Karpas-422 (cell line): ENCODE results near the gene SMARCD1. TPM values are rescaled to one million over a fixed set of nuclear protein-coding genes. Genes with fewer than 3 reads are reported as not detected.

Source experiments
- DNase-seq: peaks from one replicate; pipeline ENCODE4 v3.0.0-alpha.2; 2015
- H2AFZ ChIP-seq: fragments of 200-600 bp; sonication (generic); 2 replicates; pipeline ENCODE4 v1.6.1; 2014; ENCODE audit warnings: antibody characterized with exemption, low read length, mixed read lengths
- H3K27ac ChIP-seq: fragments of 200-600 bp; sonication (generic); 2 replicates; pipeline ENCODE4 v1.5.1; 2014; ENCODE audit warnings: mild to moderate bottlenecking, low read length, moderate library complexity
- H3K27me3 ChIP-seq: fragments of 200-600 bp; sonication (generic); 2 replicates; pipeline ENCODE4 v1.6.1; 2014; ENCODE audit warnings: low read length, mixed read lengths
- H3K36me3 ChIP-seq: fragments of 200-600 bp; sonication (generic); 2 replicates; pipeline ENCODE4 v1.6.1; 2014; ENCODE audit warnings: low read length, mixed read lengths; ENCODE audit not compliant: insufficient read depth
- H3K4me1 ChIP-seq: fragments of 200-600 bp; sonication (generic); 2 replicates; pipeline ENCODE4 v1.6.1; 2014; ENCODE audit warnings: mild to moderate bottlenecking, low read length, mixed read lengths
- H3K4me2 ChIP-seq: fragments of 200-600 bp; sonication (generic); 2 replicates; pipeline ENCODE4 v1.6.1; 2014; ENCODE audit warnings: low read length, low read depth, mild to moderate bottlenecking; ENCODE audit not compliant: poor library complexity, severe bottlenecking
- H3K4me3 ChIP-seq: fragments of 200-600 bp; sonication (generic); 2 replicates; pipeline ENCODE4 v1.5.1; 2014; ENCODE audit warnings: mild to moderate bottlenecking, antibody characterized with exemption, low read length, mixed read lengths
- H3K79me2 ChIP-seq: fragments of 200-600 bp; sonication (generic); 2 replicates; pipeline ENCODE4 v1.6.1; 2014; ENCODE audit warnings: mild to moderate bottlenecking, low read length, mixed read lengths
- H3K9ac ChIP-seq: fragments of 200-600 bp; sonication (generic); 2 replicates; pipeline ENCODE4 v1.6.0; 2014; ENCODE audit warnings: low read length
- H3K9me2 ChIP-seq: fragments of 200-600 bp; sonication (generic), shearing (Covaris generic); replicated peaks from 2 replicates; pipeline ENCODE4 v1.6.0; 2014; ENCODE audit warnings: mild to moderate bottlenecking, low read length, moderate library complexity; ENCODE audit not compliant: insufficient read depth
- H3K9me3 ChIP-seq: fragments of 300-700, 200-600 bp; sonication (generic); 2 replicates; pipeline ENCODE4 v1.6.1; 2014; ENCODE audit warnings: low read length, mixed read lengths
- H4K20me1 ChIP-seq: fragments of 200-600 bp; sonication (generic); 2 replicates; pipeline ENCODE4 v1.6.1; 2014; ENCODE audit warnings: mild to moderate bottlenecking, antibody characterized with exemption, low read length, low read depth; ENCODE audit not compliant: insufficient read depth
- total RNA-seq: library from RNA; depleted of rRNA; stranded (reverse); fragments of >200 nt; shearing (Covaris generic); gene quantifications from 2 replicates; pipeline ENCODE4 v1.2.3, GENCODE V29; 2014; ENCODE audit warnings: low replicate concordance

SMARCD1 gene
- total RNA-seq, 1 experiment from 2014 or later, result 124 TPM

DNA sequence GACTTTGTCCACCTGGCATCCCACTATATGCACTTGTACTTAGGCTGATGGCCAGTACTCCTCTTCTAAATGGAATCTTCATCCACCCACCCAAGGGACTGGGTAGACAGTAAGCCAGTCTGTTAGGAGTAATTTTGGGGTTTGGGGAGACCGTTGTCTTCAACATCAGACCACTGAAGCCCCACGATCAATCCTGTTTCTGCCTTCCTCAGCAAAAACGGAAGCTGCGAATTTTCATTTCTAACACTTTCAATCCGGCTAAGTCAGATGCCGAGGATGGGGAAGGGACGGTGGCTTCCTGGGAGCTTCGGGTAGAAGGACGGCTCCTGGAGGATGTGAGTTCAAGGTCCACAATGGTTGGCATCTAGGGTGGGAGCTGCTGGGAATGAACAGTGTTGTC lies 2.0 kb downstream of the SMARCD1 start:
- Histone ChIP-seq H3K36me3 (peaks cover 30% of the 10 kb centered on the region), H3K27me3 (no peaks in the 10 kb centered on the region), H3K9ac (0 out of 2 replicates have a peak overlapping the region, but pooled peaks have one; percentile 16), H3K4me2 (peak overlapping the region; percentile 39), H3K4me3 (no peak overlapping the region), H2AFZ (no peak overlapping the region), H3K9me3 (no peaks in the 10 kb centered on the region), H3K9me2 (no peaks in the 10 kb centered on the region), H4K20me1 (peaks cover 5% of the 10 kb centered on the region; the same call in 1 of the 2 replicates), H3K4me1 (peaks cover 48% of the 10 kb centered on the region), H3K79me2 (peaks cover 46% of the 10 kb centered on the region), H3K27ac (peak overlapping the region; percentile 76; the same call in 1 of the 2 replicates)
- DNase-seq, result no peak

DNA sequence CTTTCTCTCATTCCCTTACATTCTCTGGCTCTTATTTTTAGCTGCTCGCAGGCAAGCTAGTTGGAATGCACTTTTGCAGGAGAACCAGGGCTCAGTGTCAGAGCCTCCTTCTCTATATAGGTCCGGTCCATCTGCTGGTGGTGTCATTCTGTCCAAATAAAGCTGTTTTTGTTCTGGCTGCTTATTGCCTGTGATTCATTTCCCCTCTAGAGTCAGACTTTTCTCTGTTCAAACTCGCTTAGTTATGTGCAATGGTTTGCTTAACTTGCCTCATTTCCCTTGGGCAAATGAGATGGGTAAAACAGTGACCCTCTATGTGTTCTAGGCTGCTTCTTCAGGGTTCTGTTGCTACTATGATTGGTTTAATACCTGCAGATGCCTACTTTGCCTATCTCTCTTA lies 2.9 kb downstream of the SMARCD1 start:
- Histone ChIP-seq H3K27me3 (no peaks in the 10 kb centered on the region), H2AFZ (no peak overlapping the region), H3K4me1 (peaks cover 44% of the 10 kb centered on the region), H3K4me2 (peak overlapping the region; percentile 39), H3K4me3 (no peak overlapping the region), H4K20me1 (peaks cover 5% of the 10 kb centered on the region; the same call in 1 of the 2 replicates), H3K9me3 (no peaks in the 10 kb centered on the region), H3K79me2 (peaks cover 46% of the 10 kb centered on the region), H3K36me3 (peaks cover 35% of the 10 kb centered on the region), H3K27ac (peak overlapping the region; percentile 76), H3K9ac (0 out of 2 replicates have a peak overlapping the region, but pooled peaks have one; percentile 16), H3K9me2 (no peaks in the 10 kb centered on the region)
- DNase-seq, result no peak

DNA sequence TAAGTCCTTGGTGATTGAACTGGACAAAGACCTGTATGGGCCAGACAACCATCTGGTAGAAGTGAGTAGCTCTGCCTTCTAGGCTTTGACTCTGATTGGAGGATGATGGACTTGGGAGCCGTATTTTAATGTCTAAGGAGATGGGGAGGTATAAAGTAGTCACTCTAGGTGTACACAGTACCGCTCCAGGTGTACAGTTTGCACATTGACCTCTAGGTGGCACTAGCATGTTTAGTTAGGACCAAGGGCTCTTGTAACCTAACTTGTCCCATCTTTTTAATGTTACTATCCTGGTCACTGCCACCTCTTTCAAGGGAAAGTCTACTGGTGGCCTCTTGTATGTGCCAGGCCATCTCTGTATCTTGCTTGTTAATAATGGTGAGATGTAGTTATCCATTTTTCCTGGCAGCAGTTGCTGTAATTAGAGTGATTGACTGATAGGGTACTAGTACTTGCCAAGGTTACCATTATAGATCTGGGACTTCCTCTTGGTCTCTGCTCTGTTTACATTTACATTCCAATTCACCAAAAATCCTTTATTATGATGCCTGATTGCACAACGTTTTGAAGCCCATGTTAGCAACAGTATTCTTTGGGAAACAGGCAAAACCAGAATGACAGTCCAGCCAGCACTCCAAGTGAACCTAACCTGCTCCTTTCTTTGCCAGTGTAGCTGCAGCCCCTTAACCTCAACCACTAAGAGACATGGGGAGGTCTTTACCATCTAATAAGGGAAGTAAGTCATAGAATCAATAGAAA lies 3.6 kb downstream of the SMARCD1 start:
- H3K9ac ChIP-seq, result no peak overlapping the region
- no peak overlapping the region for H3K4me3 ChIP-seq
- H3K4me2 ChIP-seq, result peak overlapping the region; percentile 39
- H2AFZ ChIP-seq, result no peak overlapping the region
- no peaks in the 10 kb centered on the region for H3K9me2 ChIP-seq
- peaks cover 36% of the 10 kb centered on the region for H3K4me1 ChIP-seq
- no peaks in the 10 kb centered on the region for H3K9me3 ChIP-seq
- peak overlapping the region; percentile 76 for H3K27ac ChIP-seq
- H4K20me1 ChIP-seq, result peaks cover 5% of the 10 kb centered on the region; the same call in 1 of the 2 replicates
- peak; percentile 90 for DNase-seq
- H3K79me2 ChIP-seq, result peaks cover 39% of the 10 kb centered on the region
- no peaks in the 10 kb centered on the region for H3K27me3 ChIP-seq
- peaks cover 38% of the 10 kb centered on the region for H3K36me3 ChIP-seq

DNA sequence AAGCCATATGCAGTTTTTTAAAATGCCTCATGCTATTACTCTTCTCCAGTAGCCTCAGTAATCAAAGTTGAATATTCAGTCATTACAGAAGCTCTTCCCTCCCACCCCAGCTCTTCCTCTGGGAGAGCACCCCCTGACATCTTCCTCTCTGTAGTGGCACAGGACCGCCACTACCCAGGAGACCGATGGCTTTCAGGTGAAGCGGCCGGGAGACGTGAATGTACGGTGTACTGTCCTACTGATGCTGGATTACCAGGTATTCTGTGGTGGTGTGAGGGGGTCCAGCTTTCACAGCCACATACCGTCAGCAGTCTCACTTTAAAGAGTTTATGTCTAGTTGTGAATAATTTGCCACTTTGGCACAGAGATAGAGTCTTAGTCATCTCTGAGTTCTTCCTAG lies 4.6 kb downstream of the SMARCD1 start:
- Histone ChIP-seq H3K9ac (no peak overlapping the region), H3K4me1 (peaks cover 35% of the 10 kb centered on the region), H3K36me3 (peaks cover 46% of the 10 kb centered on the region), H3K4me2 (no peak overlapping the region), H4K20me1 (peaks cover 5% of the 10 kb centered on the region; the same call in 1 of the 2 replicates), H3K27me3 (no peaks in the 10 kb centered on the region), H3K79me2 (peaks cover 33% of the 10 kb centered on the region), H3K4me3 (no peak overlapping the region), H3K9me3 (no peaks in the 10 kb centered on the region), H2AFZ (no peak overlapping the region), H3K9me2 (no peaks in the 10 kb centered on the region), H3K27ac (no peak overlapping the region)
- no peak for DNase-seq

DNA sequence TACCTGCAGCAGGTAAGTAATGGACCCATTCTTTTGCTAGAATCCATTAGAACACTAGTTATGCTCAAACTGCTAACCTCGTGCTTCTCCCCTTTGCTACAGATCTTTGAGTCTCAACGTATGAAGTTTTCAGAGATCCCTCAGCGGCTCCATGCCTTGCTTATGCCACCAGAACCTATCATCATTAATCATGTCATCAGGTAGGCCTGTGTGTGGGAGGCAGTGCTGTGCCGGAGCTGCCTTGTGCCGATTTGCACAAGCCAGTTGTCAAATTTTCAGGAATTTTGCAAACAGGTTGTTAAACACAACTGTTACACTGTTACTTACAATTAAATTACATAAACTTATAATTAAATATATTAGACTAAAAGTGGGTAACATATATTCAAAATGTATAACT lies 5.2 kb downstream of the SMARCD1 start:
- no peak overlapping the region for H3K4me3 ChIP-seq
- peaks cover 50% of the 10 kb centered on the region for H3K36me3 ChIP-seq
- no peak overlapping the region for H3K27ac ChIP-seq
- no peaks in the 10 kb centered on the region for H3K9me2 ChIP-seq
- H3K4me1 ChIP-seq, result peaks cover 35% of the 10 kb centered on the region
- no peaks in the 10 kb centered on the region for H3K27me3 ChIP-seq
- DNase-seq, result no peak
- H2AFZ ChIP-seq, result no peak overlapping the region
- H3K79me2 ChIP-seq, result peaks cover 32% of the 10 kb centered on the region
- H4K20me1 ChIP-seq, result peaks cover 5% of the 10 kb centered on the region; the same call in 1 of the 2 replicates
- H3K9ac ChIP-seq, result no peak overlapping the region
- no peaks in the 10 kb centered on the region for H3K9me3 ChIP-seq
- no peak overlapping the region for H3K4me2 ChIP-seq

DNA sequence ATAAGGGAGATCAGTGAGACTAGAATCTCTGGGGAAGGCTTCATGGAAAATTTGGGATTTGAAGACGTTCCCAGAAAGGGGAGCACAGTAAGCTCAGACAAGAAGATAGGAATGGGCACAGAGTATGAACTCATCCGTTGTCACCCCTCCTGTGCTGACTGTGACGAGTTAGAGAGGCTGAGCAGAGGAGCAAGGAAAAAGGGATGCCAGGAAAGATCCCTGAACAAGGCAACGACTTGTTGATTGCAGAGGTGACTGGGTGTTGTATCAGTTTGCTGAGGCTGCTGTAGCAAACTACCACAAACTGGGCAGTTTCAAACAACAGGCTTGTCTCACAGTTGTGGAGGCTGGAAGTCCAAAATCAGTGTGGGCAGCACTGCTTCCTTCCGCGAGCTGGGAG lies 12.8 kb downstream of the SMARCD1 start:
- H3K9ac ChIP-seq, result no peak overlapping the region
- DNase-seq, result no peak
- H3K4me3 ChIP-seq, result no peak overlapping the region
- peaks cover 23% of the 10 kb centered on the region for H3K4me1 ChIP-seq
- no peak overlapping the region for H3K27ac ChIP-seq
- H3K9me3 ChIP-seq, result no peaks in the 10 kb centered on the region
- no peak overlapping the region for H3K4me2 ChIP-seq
- no peaks in the 10 kb centered on the region for H3K79me2 ChIP-seq
- H3K36me3 ChIP-seq, result peaks cover 41% of the 10 kb centered on the region; the same call in 1 of the 2 replicates
- H4K20me1 ChIP-seq, result no peaks in the 10 kb centered on the region
- H2AFZ ChIP-seq, result no peak overlapping the region
- no peaks in the 10 kb centered on the region for H3K27me3 ChIP-seq
- no peaks in the 10 kb centered on the region for H3K9me2 ChIP-seq

DNA sequence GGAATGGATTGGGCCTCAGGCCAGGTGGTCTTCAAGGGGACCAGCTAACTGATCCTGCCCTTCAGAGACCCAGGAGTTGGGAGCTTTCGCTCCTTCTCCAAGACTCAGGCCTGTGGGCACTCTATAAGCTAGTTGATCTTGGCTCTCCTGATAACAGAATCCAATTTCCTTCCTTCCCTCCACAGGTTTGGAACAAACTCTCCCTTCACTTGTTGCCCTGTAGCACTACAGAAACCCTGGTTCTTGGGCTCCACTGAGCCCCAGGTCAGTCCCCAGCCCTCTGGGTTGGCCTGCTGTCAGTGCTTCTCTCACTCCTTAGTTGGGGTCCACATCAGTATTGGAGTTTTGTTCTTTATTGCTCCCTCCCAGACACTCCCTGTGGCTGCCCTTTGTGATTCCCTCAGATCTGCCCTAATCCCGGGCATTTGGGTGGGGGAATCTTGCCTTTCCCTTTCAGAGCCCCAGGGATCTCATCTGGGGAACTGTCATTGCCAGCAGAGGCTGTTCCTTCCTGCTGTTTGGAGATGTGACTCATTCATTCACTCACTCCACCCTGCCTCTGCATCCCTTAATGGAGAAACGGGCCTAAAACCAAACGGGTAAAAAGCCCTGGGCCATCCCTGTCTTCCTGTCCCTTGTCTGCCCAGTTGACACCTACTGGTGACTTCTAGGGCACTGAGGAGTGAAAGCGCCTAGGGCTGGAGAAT lies 14.3 kb downstream of the SMARCD1 start:
- Histone ChIP-seq H3K79me2 (no peaks in the 10 kb centered on the region), H3K36me3 (peaks cover 31% of the 10 kb centered on the region; the same call in 1 of the 2 replicates), H3K27ac (no peak overlapping the region), H3K9me3 (no peaks in the 10 kb centered on the region), H3K4me3 (no peak overlapping the region), H2AFZ (no peak overlapping the region), H3K4me1 (peaks cover 38% of the 10 kb centered on the region), H3K27me3 (no peaks in the 10 kb centered on the region), H3K9me2 (no peaks in the 10 kb centered on the region), H3K9ac (no peak overlapping the region), H3K4me2 (no peak overlapping the region), H4K20me1 (no peaks in the 10 kb centered on the region)
- DNase-seq, result no peak

DNA sequence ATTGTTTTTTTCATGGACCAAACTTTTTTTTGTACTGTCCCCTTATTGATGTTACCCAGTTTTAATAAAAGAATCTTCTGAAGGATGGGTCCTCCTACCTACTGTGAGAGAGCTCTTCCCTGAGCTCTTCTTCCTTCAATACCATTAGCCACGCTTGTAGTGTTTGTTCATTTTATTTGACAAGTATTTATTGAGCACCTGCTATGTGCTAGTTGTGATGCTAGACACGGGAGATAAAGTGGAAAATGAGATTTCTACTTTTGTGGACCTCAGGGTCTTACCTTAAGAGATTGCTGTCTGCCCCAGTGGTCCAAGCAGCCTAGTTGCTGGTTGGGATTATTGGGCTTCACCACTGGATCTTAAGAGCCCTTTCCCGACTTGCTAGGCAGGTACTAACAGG lies 15.4 kb downstream of the SMARCD1 start:
- Histone ChIP-seq H3K36me3 (peaks cover 23% of the 10 kb centered on the region; the same call in 1 of the 2 replicates), H3K27ac (no peak overlapping the region), H3K4me3 (no peak overlapping the region), H3K27me3 (no peaks in the 10 kb centered on the region), H2AFZ (no peak overlapping the region), H3K9ac (no peak overlapping the region), H3K79me2 (no peaks in the 10 kb centered on the region), H3K4me1 (peaks cover 39% of the 10 kb centered on the region), H4K20me1 (no peaks in the 10 kb centered on the region), H3K9me3 (no peaks in the 10 kb centered on the region), H3K9me2 (no peaks in the 10 kb centered on the region), H3K4me2 (no peak overlapping the region)
- no peak for DNase-seq
